GM12878 (cell line): ENCODE data around the gene TNIP1. TPM values are rescaled to one million over a fixed set of nuclear protein-coding genes. Genes with fewer than 3 reads are reported as not detected.

ENCODE experiments used
- ATAC-seq: fragments of 200-7000 bp; cut with Tn5 transposase; 3 replicates; pipeline ENCODE4 v1.9.1; 2020; ENCODE audit warnings: mild to moderate bottlenecking, moderate library complexity
- BruUV-seq: library from RNA; stranded (reverse); fragments of 400-500 nt; replicated peaks from 2 replicates; lab custom pipeline; 2021; lab: Mats Ljungman, UMichigan
- CTCF ChIA-PET: fragments of 300-600 bp; sonication (Branson Sonifier 250); formaldehyde crosslinking; extraction: SDS; loops from one replicate; lab custom pipeline; 2021; ENCODE audit warnings: inconsistent platforms; lab: Yijun Ruan, JAX
- POLR2A ChIA-PET: fragments of 350-600 bp; formaldehyde crosslinking; extraction: SDS; loops from one replicate; lab custom pipeline; 2021; ENCODE audit warnings: inconsistent platforms; lab: Charles Lee
- RAD21 ChIA-PET: fragments of 300-600 bp; sonication (Branson Sonifier 250); formaldehyde crosslinking; loops from one replicate; lab custom pipeline; 2023; ENCODE audit warnings: antibody characterized with exemption; ENCODE audit not compliant: unreplicated experiment; lab: Charles Lee
- SMC1A ChIA-PET: fragments of 300-600 bp; sonication (Branson Sonifier 250); formaldehyde crosslinking; loops from one replicate; lab custom pipeline; 2023; ENCODE audit not compliant: unreplicated experiment, uncharacterized antibody; lab: Charles Lee
- DNase-seq: peaks from one replicate; pipeline ENCODE4 v3.0.0-alpha.2; 2011; ENCODE audit warnings: low read depth, low spot score
- FAIRE-seq: peaks from 3 replicates; lab custom pipeline; 2011; peaks lifted over from hg19 to GRCh38; lab: Jason Lieb, UNC
- H2AFZ ChIP-seq: 2 replicates; pipeline ENCODE4 v1.6.0; 2011; ENCODE audit warnings: low read depth, low read length, control low read depth; ENCODE audit not compliant: control insufficient read depth
- H3K27ac ChIP-seq: 2 replicates; pipeline ENCODE4 v1.5.1; 2011; ENCODE audit warnings: control low read depth; ENCODE audit not compliant: control insufficient read depth, insufficient read depth
- H3K27me3 ChIP-seq, 2 experiments: replicated peaks in 1 of 2; 2 replicates each; pipeline versions ENCODE4 v1.6.0 to v1.6.1; 2011; ENCODE audit warnings: low read length in 1 of 2; ENCODE audit not compliant: control insufficient read depth in 2 of 2, insufficient read depth in 2 of 2
- H3K36me3 ChIP-seq, 2 experiments: 2 replicates each; pipeline ENCODE4 v1.5.1; 2011; ENCODE audit warnings: low read length in 1 of 2; ENCODE audit not compliant: control insufficient read depth in 2 of 2, insufficient read depth in 2 of 2
- H3K4me1 ChIP-seq: 2 replicates; pipeline ENCODE4 v1.6.1; 2011; ENCODE audit warnings: mild to moderate bottlenecking, low read length, moderate library complexity, mixed read lengths; ENCODE audit not compliant: control insufficient read depth, insufficient read depth
- H3K4me2 ChIP-seq: 2 replicates; pipeline ENCODE4 v1.6.0; 2011; ENCODE audit warnings: control low read depth; ENCODE audit not compliant: control insufficient read depth, insufficient read depth
- H3K4me3 ChIP-seq: fragments of 200-600 bp; sonication (generic); 2 replicates; pipeline ENCODE4 v1.5.1; 2016
- H3K79me2 ChIP-seq: 2 replicates; pipeline ENCODE4 v1.6.0; 2011; ENCODE audit warnings: low read length; ENCODE audit not compliant: control insufficient read depth, insufficient read depth
- H3K9ac ChIP-seq: 2 replicates; pipeline ENCODE4 v1.8.0; 2011; ENCODE audit warnings: low read length, control low read depth, mixed read lengths; ENCODE audit not compliant: control insufficient read depth, insufficient read depth
- H3K9me3 ChIP-seq: replicated peaks from 3 replicates; pipeline ENCODE4 v1.5.1; 2011; ENCODE audit warnings: mild to moderate bottlenecking, low read length; ENCODE audit not compliant: control insufficient read depth, insufficient read depth
- H4K20me1 ChIP-seq: 2 replicates; pipeline ENCODE4 v1.6.0; 2011; ENCODE audit not compliant: control insufficient read depth, insufficient read depth
- CHD2 ChIP-seq: IDR thresholded peaks from 2 replicates; pipeline ENCODE4 v1.6.1; 2011; ENCODE audit warnings: low read depth, low read length, improper control_type of control experiment, borderline replicate concordance
- CREM ChIP-seq: IDR thresholded peaks from 2 replicates; pipeline ENCODE4 v1.6.1; 2014; ENCODE audit warnings: antibody characterized with exemption, low read depth
- LARP7 ChIP-seq: fragments of 450-650 bp; IDR thresholded peaks from 2 replicates; pipeline ENCODE4 v1.6.1; 2017; ENCODE audit warnings: mild to moderate bottlenecking
- NRF1 ChIP-seq: conservative IDR thresholded peaks from 2 replicates; pipeline ENCODE4 v1.6.1; 2011; ENCODE audit warnings: mild to moderate bottlenecking, low read depth, low read length, improper control_type of control experiment
- RAD51 ChIP-seq: fragments of 450-650 bp; IDR thresholded peaks from 2 replicates; pipeline ENCODE4 v1.6.1; 2016; ENCODE audit warnings: moderate library complexity, mild to moderate bottlenecking, inconsistent platforms
- STAT3 ChIP-seq: IDR thresholded peaks from 2 replicates; pipeline ENCODE4 v1.6.1; 2011; ENCODE audit warnings: low read depth, low read length, improper control_type of control experiment
- WGBS: methylation state at CpG from one replicate; pipeline ENCODE4 v1.1.6; 2016; ENCODE audit warnings: low lambda C conversion rate; ENCODE audit not compliant: insufficient replicate concordance, insufficient coverage; ENCODE audit errors: missing lambda C conversion rate; 5-methylcytosine and 5-hydroxymethylcytosine counted together
- in situ Hi-C: fragments of 300-500 bp; cut with MboI; formaldehyde crosslinking; loops from 9 replicates; pipeline ENCODE4 v1.14.3; 2018; ENCODE audit warnings: mixed read lengths
- intact Hi-C: fragments of 100-400 bp; cut with micrococcal nuclease; formaldehyde crosslinking; loops from one replicate; pipeline ENCODE4 v1.14.2; 2022; ENCODE audit not compliant: unreplicated experiment
- polyA plus RNA-seq, 11 experiments: library from polyadenylated mRNA; depleted of rRNA in 4 of 11; unstranded in 6 of 11; stranded (reverse) in 5 of 11; fragments of >200 nt; fragmentation: Nextera tagmentation in 4 of 11; fragmentation: Illumina TruSeq in 1 of 11; extraction: Ambion mirVana in 4 of 11; extraction: Trizol in 1 of 11; gene quantifications; 1 replicate in 1 of 11; 2 replicates in 10 of 11; pipeline versions ENCODE4 v1.2.1 to v1.2.3, GENCODE V29; 2011 to 2016; ENCODE audit warnings: inconsistent platforms in 2 of 11, missing spikeins in 2 of 11, low read depth in 1 of 11
- total RNA-seq, 4 experiments: library from RNA; depleted of rRNA in 3 of 4; stranded (reverse); fragments of >200 nt in 3 of 4; fragmentation: Illumina TruSeq in 1 of 4; extraction: Trizol in 1 of 4; gene quantifications; 2 replicates each; pipeline versions ENCODE4 v1.2.1 to v1.2.3, GENCODE V29; 2013 to 2021
- TF ChIP-seq, protein P1 (sequence below): IDR thresholded peaks from 2 replicates; pipeline ENCODE4 v1.6.1; 2012; ENCODE audit warnings: low read depth, low read length, improper control_type of control experiment
- TF ChIP-seq, protein P2 (sequence below): fragments of 450-650 bp; formaldehyde crosslinking; IDR thresholded peaks from 2 replicates; pipeline ENCODE4 v1.5.0; 2022; ENCODE audit warnings: mild to moderate bottlenecking, missing genetic modification characterization
- TF ChIP-seq, protein P3 (sequence below): fragments of 450-650 bp; IDR thresholded peaks from 2 replicates; pipeline ENCODE4 v1.6.1; 2018; ENCODE audit warnings: borderline replicate concordance, mild to moderate bottlenecking; ENCODE audit not compliant: partially characterized antibody
- TF ChIP-seq, protein P4 (sequence below): fragments of 450-650 bp; IDR thresholded peaks from 2 replicates; pipeline ENCODE4 v1.6.1; 2017; ENCODE audit warnings: mild to moderate bottlenecking, low read depth, inconsistent platforms; ENCODE audit not compliant: poor library complexity, severe bottlenecking
- TF ChIP-seq, protein P5 (sequence below): fragments of 450-650 bp; IDR thresholded peaks from 2 replicates; pipeline ENCODE4 v1.6.1; 2017; ENCODE audit warnings: antibody characterized with exemption, mild to moderate bottlenecking, moderate library complexity

Gene TNIP1
- total and polyA plus RNA-seq, 10 of the 15 experiments (the other 5 are each of a cell fraction or from before 2014, with no cell fraction given) = 4.4 to 279 (median 150) TPM

DNA sequence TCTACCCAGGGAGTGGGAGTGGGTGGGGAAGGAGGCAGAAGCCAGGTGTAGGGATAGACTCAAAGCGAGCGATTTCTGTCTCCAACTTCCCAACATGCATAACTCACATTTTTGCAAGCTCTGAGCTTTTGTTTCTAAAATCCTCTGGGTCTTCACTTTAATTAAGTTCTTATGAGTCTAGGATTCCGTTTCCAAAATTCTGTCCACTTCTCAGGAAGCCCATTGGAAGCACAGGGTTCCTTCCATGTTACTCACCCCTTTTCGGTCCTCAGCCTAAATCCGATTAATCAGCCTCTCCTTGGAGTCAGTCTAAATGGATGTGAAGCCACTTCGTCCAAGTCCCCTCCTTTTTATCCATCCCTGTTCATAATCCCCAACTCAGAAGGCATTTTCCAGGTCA lies 59.1 kb downstream of the TNIP1 start:
- H3K9ac ChIP-seq = no peak overlapping the region
- ChIA-PET POLR2A (no interaction called here), CTCF (interaction anchor here (1.5 kb wide), 1 partner anchor 94 kb away, joined by 5 read pairs; no protein-coding TSS in a partner anchor), SMC1A (interaction anchor here (0.6 to 1.0 kb wide), 2 partner anchors 30 to 215 kb away, joined by 3 to 4 read pairs; no protein-coding TSS in a partner anchor), RAD21 (interaction anchor here (0.7 kb wide), 1 partner anchor 60 kb away, joined by 3 read pairs; no protein-coding TSS in a partner anchor)
- H3K4me2 ChIP-seq = no peak overlapping the region
- peaks cover 0 to 3% of the 10 kb centered on the region in 2 experiments; a peak in 3 of 4 replicates for H3K36me3 ChIP-seq
- whole genome bisulfite sequencing = 81% methylated on average over 6 of the region's 6 CpGs
- H2AFZ ChIP-seq = no peak overlapping the region
- no TSS peak for BruUV-seq
- no peaks in the 10 kb centered on the region for H3K4me1 ChIP-seq
- in situ Hi-C loops (no loop called here), intact Hi-C loops (no loop called here)
- H3K27me3 ChIP-seq = no peaks in the 10 kb centered on the region
- no peaks in the 10 kb centered on the region for H3K79me2 ChIP-seq
- H3K27ac ChIP-seq = no peak overlapping the region
- H3K9me3 ChIP-seq = no peaks in the 10 kb centered on the region
- DNase-seq (no peak), FAIRE-seq (no peak), ATAC-seq (no peak)
- no peak overlapping the region for H3K4me3 ChIP-seq
- no peaks in the 10 kb centered on the region for H4K20me1 ChIP-seq
- TF ChIP-seq CREM = no peak
- TF ChIP-seq CHD2 = no peak
- TF ChIP-seq, protein P1, sequence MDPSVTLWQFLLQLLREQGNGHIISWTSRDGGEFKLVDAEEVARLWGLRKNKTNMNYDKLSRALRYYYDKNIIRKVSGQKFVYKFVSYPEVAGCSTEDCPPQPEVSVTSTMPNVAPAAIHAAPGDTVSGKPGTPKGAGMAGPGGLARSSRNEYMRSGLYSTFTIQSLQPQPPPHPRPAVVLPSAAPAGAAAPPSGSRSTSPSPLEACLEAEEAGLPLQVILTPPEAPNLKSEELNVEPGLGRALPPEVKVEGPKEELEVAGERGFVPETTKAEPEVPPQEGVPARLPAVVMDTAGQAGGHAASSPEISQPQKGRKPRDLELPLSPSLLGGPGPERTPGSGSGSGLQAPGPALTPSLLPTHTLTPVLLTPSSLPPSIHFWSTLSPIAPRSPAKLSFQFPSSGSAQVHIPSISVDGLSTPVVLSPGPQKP = no peak
- no peak for TF ChIP-seq STAT3
- TF ChIP-seq, protein P2, sequence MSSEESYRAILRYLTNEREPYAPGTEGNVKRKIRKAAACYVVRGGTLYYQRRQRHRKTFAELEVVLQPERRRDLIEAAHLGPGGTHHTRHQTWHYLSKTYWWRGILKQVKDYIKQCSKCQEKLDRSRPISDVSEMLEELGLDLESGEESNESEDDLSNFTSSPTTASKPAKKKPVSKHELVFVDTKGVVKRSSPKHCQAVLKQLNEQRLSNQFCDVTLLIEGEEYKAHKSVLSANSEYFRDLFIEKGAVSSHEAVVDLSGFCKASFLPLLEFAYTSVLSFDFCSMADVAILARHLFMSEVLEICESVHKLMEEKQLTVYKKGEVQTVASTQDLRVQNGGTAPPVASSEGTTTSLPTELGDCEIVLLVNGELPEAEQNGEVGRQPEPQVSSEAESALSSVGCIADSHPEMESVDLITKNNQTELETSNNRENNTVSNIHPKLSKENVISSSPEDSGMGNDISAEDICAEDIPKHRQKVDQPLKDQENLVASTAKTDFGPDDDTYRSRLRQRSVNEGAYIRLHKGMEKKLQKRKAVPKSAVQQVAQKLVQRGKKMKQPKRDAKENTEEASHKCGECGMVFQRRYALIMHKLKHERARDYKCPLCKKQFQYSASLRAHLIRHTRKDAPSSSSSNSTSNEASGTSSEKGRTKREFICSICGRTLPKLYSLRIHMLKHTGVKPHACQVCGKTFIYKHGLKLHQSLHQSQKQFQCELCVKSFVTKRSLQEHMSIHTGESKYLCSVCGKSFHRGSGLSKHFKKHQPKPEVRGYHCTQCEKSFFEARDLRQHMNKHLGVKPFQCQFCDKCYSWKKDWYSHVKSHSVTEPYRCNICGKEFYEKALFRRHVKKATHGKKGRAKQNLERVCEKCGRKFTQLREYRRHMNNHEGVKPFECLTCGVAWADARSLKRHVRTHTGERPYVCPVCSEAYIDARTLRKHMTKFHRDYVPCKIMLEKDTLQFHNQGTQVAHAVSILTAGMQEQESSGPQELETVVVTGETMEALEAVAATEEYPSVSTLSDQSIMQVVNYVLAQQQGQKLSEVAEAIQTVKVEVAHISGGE (CRISPR knock-in tag) = no peak
- TF ChIP-seq RAD51 = no peak
- TF ChIP-seq, protein P3, sequence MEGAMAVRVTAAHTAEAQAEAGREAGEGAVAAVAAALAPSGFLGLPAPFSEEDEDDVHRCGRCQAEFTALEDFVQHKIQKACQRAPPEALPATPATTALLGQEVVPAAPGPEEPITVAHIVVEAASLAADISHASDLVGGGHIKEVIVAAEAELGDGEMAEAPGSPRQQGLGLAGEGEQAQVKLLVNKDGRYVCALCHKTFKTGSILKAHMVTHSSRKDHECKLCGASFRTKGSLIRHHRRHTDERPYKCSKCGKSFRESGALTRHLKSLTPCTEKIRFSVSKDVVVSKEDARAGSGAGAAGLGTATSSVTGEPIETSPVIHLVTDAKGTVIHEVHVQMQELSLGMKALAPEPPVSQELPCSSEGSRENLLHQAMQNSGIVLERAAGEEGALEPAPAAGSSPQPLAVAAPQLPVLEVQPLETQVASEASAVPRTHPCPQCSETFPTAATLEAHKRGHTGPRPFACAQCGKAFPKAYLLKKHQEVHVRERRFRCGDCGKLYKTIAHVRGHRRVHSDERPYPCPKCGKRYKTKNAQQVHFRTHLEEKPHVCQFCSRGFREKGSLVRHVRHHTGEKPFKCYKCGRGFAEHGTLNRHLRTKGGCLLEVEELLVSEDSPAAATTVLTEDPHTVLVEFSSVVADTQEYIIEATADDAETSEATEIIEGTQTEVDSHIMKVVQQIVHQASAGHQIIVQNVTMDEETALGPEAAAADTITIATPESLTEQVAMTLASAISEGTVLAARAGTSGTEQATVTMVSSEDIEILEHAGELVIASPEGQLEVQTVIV = no peak
- no peak for TF ChIP-seq NRF1
- TF ChIP-seq LARP7 = no peak
- TF ChIP-seq, protein P4, sequence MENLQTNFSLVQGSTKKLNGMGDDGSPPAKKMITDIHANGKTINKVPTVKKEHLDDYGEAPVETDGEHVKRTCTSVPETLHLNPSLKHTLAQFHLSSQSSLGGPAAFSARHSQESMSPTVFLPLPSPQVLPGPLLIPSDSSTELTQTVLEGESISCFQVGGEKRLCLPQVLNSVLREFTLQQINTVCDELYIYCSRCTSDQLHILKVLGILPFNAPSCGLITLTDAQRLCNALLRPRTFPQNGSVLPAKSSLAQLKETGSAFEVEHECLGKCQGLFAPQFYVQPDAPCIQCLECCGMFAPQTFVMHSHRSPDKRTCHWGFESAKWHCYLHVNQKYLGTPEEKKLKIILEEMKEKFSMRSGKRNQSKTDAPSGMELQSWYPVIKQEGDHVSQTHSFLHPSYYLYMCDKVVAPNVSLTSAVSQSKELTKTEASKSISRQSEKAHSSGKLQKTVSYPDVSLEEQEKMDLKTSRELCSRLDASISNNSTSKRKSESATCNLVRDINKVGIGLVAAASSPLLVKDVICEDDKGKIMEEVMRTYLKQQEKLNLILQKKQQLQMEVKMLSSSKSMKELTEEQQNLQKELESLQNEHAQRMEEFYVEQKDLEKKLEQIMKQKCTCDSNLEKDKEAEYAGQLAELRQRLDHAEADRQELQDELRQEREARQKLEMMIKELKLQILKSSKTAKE = no peak
- TF ChIP-seq, protein P5, sequence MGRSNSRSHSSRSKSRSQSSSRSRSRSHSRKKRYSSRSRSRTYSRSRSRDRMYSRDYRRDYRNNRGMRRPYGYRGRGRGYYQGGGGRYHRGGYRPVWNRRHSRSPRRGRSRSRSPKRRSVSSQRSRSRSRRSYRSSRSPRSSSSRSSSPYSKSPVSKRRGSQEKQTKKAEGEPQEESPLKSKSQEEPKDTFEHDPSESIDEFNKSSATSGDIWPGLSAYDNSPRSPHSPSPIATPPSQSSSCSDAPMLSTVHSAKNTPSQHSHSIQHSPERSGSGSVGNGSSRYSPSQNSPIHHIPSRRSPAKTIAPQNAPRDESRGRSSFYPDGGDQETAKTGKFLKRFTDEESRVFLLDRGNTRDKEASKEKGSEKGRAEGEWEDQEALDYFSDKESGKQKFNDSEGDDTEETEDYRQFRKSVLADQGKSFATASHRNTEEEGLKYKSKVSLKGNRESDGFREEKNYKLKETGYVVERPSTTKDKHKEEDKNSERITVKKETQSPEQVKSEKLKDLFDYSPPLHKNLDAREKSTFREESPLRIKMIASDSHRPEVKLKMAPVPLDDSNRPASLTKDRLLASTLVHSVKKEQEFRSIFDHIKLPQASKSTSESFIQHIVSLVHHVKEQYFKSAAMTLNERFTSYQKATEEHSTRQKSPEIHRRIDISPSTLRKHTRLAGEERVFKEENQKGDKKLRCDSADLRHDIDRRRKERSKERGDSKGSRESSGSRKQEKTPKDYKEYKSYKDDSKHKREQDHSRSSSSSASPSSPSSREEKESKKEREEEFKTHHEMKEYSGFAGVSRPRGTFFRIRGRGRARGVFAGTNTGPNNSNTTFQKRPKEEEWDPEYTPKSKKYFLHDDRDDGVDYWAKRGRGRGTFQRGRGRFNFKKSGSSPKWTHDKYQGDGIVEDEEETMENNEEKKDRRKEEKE = no peak
